ENCODE measurements around the gene IL12RB1.

The IL12RB1 gene

GRCh38 chr19:18085702-18086457 lies 854 bp downstream of the IL12RB1 start:
- no peak for DNase-seq

- DNase-seq: no peak
These were observed 2.6 kb downstream of the IL12RB1 start for GRCh38 chr19:18083929-18084684.

GRCh38 chr19:18074192-18074591 lies 12.5 kb downstream of the IL12RB1 start:
- DNase-seq: no peak

GRCh38 chr19:18073197-18073596 lies 13.5 kb downstream of the IL12RB1 start:
- no peak for DNase-seq

- no peak for DNase-seq
These were observed 14.4 kb downstream of the IL12RB1 start for GRCh38 chr19:18072335-18072734.

- DNase-seq: peak; percentile 57
These were observed 16.6 kb downstream of the IL12RB1 start for GRCh38 chr19:18070181-18070580.

GRCh38 chr19:18069383-18069782 lies 17.4 kb downstream of the IL12RB1 start:
- no peak for DNase-seq

GRCh38 chr19:18068395-18068794 lies 18.3 kb downstream of the IL12RB1 start:
- no peak for DNase-seq

- DNase-seq: no peak
These were observed 21.6 kb downstream of the IL12RB1 start for GRCh38 chr19:18065173-18065495.

GRCh38 chr19:18063463-18063862 lies 23.3 kb downstream of the IL12RB1 start:
- no peak for DNase-seq

GRCh38 chr19:18062028-18062427 lies 24.7 kb downstream of the IL12RB1 start:
- DNase-seq: no peak

- DNase-seq: no peak
These were observed 26.3 kb downstream of the IL12RB1 start for GRCh38 chr19:18060472-18060871.

GRCh38 chr19:18059902-18060301 lies 26.8 kb downstream of the IL12RB1 start:
- DNase-seq: no peak

- no peak for DNase-seq
These were observed 27.4 kb downstream of the IL12RB1 start for GRCh38 chr19:18059297-18059696.

GRCh38 chr19:18058208-18059009 lies 28.3 kb downstream of the IL12RB1 start:
- peak; percentile 72 for DNase-seq

- DNase-seq: no peak
These were observed 29.2 kb downstream of the IL12RB1 start for GRCh38 chr19:18057557-18057956.

GRCh38 chr19:18055967-18056366 lies 30.8 kb downstream of the IL12RB1 start:
- DNase-seq: no peak

GRCh38 chr19:18053576-18054219 lies 33.0 kb downstream of the IL12RB1 start:
- no peak for DNase-seq

GRCh38 chr19:18051887-18052286 lies 34.8 kb downstream of the IL12RB1 start:
- no peak for DNase-seq

GRCh38 chr19:18049385-18049784 lies 37.3 kb downstream of the IL12RB1 start:
- DNase-seq: no peak

GRCh38 chr19:18046059-18046718 lies 40.5 kb downstream of the IL12RB1 start:
- DNase-seq: no peak

GRCh38 chr19:18045307-18046050 lies 41.3 kb downstream of the IL12RB1 start:
- no peak for DNase-seq

Measured in DMS 273 treated with DMSO at 0.1 percent for 48 hours (cell line).